ENCODE measurements around the gene OR8G5. TPM values are rescaled to one million over a fixed set of nuclear protein-coding genes. Genes with fewer than 3 reads are reported as not detected.

OR8G5 gene
- total RNA-seq, 2 donors from 2014 or later: not detected

DNA sequence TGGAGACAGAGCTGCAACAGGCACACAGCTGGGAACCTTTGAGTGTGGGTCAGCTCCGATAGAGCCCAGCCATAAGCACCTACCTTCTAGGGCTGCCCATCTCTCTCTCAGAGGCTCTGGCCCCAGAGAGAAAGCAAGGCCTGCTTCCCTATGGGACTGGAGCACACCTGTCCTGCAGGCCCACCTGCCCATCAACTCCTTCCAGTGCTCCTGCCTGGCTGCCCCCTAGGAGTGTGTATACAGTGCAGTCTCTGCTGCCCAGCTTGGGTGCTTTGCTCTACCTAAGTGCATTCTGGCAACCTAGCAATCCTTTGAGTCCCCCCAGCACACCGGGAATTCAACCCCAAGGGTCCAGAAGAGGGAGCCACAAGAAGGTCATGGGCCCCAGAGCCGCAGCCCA lies 21.0 kb downstream of the OR8G5 start:
- TF ChIP-seq, protein P1, sequence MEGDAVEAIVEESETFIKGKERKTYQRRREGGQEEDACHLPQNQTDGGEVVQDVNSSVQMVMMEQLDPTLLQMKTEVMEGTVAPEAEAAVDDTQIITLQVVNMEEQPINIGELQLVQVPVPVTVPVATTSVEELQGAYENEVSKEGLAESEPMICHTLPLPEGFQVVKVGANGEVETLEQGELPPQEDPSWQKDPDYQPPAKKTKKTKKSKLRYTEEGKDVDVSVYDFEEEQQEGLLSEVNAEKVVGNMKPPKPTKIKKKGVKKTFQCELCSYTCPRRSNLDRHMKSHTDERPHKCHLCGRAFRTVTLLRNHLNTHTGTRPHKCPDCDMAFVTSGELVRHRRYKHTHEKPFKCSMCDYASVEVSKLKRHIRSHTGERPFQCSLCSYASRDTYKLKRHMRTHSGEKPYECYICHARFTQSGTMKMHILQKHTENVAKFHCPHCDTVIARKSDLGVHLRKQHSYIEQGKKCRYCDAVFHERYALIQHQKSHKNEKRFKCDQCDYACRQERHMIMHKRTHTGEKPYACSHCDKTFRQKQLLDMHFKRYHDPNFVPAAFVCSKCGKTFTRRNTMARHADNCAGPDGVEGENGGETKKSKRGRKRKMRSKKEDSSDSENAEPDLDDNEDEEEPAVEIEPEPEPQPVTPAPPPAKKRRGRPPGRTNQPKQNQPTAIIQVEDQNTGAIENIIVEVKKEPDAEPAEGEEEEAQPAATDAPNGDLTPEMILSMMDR (IDR thresholded peaks at IDR 0.05): no peak
- Histone ChIP-seq H3K36me3 (no peaks in the 10 kb centered on the region), H3K4me1 (no peaks in the 10 kb centered on the region), H3K27ac (no peak overlapping the region), H3K4me3 (no peak overlapping the region), H3K9me3 (no peaks in the 10 kb centered on the region), H3K9ac (ENCODE audit: low read depth in 2 of 2, low read length in 2 of 2) (no peak overlapping the region), H3K27me3 (no peaks in the 10 kb centered on the region)
- DNase-seq: no peak
- intact Hi-C loops (cut with DNase I): no loop called here

- DNase-seq: no peak
- no peak overlapping the region for H3K27ac ChIP-seq
- H3K36me3 ChIP-seq: no peaks in the 10 kb centered on the region
- intact Hi-C loops (cut with DNase I): no loop called here
- TF ChIP-seq, protein P1 (IDR thresholded peaks at IDR 0.05): no peak
- no peaks in the 10 kb centered on the region for H3K9me3 ChIP-seq
- H3K4me1 ChIP-seq: no peaks in the 10 kb centered on the region
- no peaks in the 10 kb centered on the region for H3K27me3 ChIP-seq
- no peak overlapping the region for H3K4me3 ChIP-seq
- no peak overlapping the region for H3K9ac ChIP-seq (ENCODE audit: low read depth in 2 of 2, low read length in 2 of 2)
Observed at GRCh38 chr11:124277804-124278203, 21.6 kb downstream of the OR8G5 start.

DNA sequence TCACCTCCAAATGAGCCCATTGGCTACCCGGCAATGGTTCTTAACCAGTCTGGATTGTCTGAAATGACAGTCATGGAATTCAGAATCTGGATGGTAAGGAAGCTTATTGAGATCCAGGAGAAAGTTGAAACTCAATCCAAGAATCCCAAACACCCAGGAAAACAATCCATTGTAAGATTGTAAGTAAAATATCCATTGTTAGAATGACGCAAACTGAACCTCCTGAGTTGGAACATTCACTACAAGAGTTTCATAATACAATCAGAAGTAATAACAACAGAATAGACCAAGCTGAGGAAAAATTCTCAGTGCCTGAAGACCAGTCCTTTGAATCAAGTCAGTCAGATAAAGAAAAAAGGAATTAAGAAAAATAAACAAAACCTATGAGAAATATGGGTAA lies 22.1 kb downstream of the OR8G5 start:
- no peak for DNase-seq
- TF ChIP-seq, protein P1 (IDR thresholded peaks at IDR 0.05): no peak
- no peak overlapping the region for H3K4me3 ChIP-seq
- no peak overlapping the region for H3K9ac ChIP-seq (ENCODE audit: low read depth in 2 of 2, low read length in 2 of 2)
- no peaks in the 10 kb centered on the region for H3K27me3 ChIP-seq
- H3K27ac ChIP-seq: no peak overlapping the region
- intact Hi-C loops (cut with DNase I): no loop called here
- H3K36me3 ChIP-seq: no peaks in the 10 kb centered on the region
- H3K9me3 ChIP-seq: no peaks in the 10 kb centered on the region
- no peaks in the 10 kb centered on the region for H3K4me1 ChIP-seq

DNA sequence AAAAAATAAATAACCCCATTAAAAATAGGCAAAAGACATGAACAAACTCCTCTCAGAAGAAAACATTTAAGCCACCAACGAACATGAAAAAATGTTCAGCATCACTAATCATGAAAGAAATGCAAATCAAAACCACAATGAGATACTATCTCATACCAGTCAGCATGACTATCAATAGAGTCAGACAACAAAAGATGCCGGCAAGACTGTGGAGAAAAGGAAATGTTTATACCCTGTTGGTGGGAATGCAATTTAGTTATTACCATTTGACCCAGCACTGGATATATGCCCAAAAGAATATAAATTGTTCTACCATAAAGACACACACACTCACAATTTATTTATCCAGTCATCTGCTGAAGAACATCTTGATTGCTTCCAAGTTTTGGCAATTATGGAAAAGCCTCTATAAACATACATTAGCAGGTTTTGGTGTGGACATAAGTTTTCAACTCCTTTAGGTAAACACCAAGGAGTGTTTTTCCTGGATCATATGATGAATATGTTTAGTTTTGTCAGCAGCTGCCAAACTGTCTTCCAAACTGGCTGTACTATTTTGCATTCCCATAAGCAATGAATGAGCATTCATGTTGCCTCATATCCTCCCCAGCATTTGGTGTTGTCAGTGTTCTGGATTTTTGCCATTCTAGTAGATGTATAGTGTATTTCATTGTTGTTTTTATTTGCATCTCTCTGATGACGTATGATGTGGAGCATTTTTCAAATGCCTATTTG lies 29.6 kb downstream of the OR8G5 start:
- intact Hi-C loops (cut with DNase I): no loop called here
- Histone ChIP-seq H3K9me3 (no peaks in the 10 kb centered on the region), H3K27ac (no peak overlapping the region), H3K27me3 (no peaks in the 10 kb centered on the region), H3K4me1 (no peaks in the 10 kb centered on the region), H3K36me3 (no peaks in the 10 kb centered on the region), H3K4me3 (no peak overlapping the region), H3K9ac (ENCODE audit: low read depth in 2 of 2, low read length in 2 of 2) (no peak overlapping the region)
- no peak for DNase-seq
- TF ChIP-seq, protein P1 (IDR thresholded peaks at IDR 0.05): no peak

DNA sequence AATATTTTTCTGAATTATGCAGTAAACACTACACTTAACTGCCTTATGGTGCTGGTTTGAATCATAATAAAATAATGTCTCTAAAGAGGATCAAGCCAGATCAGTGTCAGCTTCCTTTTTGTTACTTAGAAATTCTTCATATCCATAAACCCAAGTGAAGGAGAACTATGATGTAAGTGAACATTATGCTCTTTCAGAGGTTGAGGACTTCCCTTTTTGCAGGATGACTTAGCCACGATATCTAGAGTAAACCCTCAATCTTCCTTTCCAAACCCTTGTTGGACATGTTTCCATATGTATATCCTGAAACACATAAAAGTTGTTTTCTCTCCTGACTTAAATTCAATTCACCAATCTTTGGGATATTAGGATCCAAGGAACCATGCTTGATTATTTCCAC lies 38.5 kb downstream of the OR8G5 start:
- H3K27me3 ChIP-seq: no peaks in the 10 kb centered on the region
- H3K27ac ChIP-seq: no peak overlapping the region
- TF ChIP-seq, protein P1 (IDR thresholded peaks at IDR 0.05): no peak
- no peak overlapping the region for H3K9ac ChIP-seq (ENCODE audit: low read depth in 2 of 2, low read length in 2 of 2)
- intact Hi-C loops (cut with DNase I): no loop called here
- no peak for DNase-seq
- no peak overlapping the region for H3K4me3 ChIP-seq
- H3K36me3 ChIP-seq: no peaks in the 10 kb centered on the region
- H3K4me1 ChIP-seq: no peaks in the 10 kb centered on the region
- no peaks in the 10 kb centered on the region for H3K9me3 ChIP-seq
